HepG2 (cell line): ENCODE data around the gene TNNI3K. TPM values are rescaled to one million over a fixed set of nuclear protein-coding genes. Genes with fewer than 3 reads are reported as not detected.

Experiments
- ATAC-seq: fragments of 200-7000 bp; cut with Tn5 transposase; 3 replicates; pipeline ENCODE4 v1.9.1; 2020; ENCODE audit warnings: mild to moderate bottlenecking, moderate library complexity
- BruUV-seq: library from RNA; stranded (reverse); fragments of 400-500 nt; replicated peaks from 2 replicates; lab custom pipeline; 2021; lab: Mats Ljungman, UMichigan
- CTCF ChIA-PET: fragments of 300-600 bp; formaldehyde crosslinking; extraction: SDS; loops from one replicate; lab custom pipeline; 2021; ENCODE audit warnings: low total read pairs, inconsistent platforms, low intra/inter-chr PET ratio; lab: Yijun Ruan, JAX
- POLR2A ChIA-PET: fragments of 350-600 bp; sonication (Branson Sonifier 250); formaldehyde crosslinking; loops from one replicate; lab custom pipeline; 2020; ENCODE audit warnings: antibody characterized with exemption, inconsistent platforms; lab: Yijun Ruan, JAX
- DNase-seq: peaks from one replicate; pipeline ENCODE4 v3.0.0-alpha.2; 2015; ENCODE audit warnings: low spot score
- FAIRE-seq: peaks from 3 replicates; lab custom pipeline; 2011; peaks lifted over from hg19 to GRCh38; lab: Jason Lieb, UNC
- H2AFZ ChIP-seq: one replicate; pipeline ENCODE4 v1.6.1; 2011; ENCODE audit warnings: low read length, inconsistent platforms
- H3K27ac ChIP-seq: fragments of 300-600 bp; 3 replicates; pipeline ENCODE4 v1.8.0; 2011; ENCODE audit warnings: mixed run types, mild to moderate bottlenecking, mixed read lengths, low read length, inconsistent platforms; ENCODE audit not compliant: insufficient read depth; ENCODE audit errors: extremely low read length
- H3K27me3 ChIP-seq, 2 experiments: fragments of 200-600 bp in 1 of 2; 2 replicates in 1 of 2; 3 replicates in 1 of 2; pipeline versions ENCODE4 v1.6.0 to v1.8.0; 2011; ENCODE audit warnings: low read length in 2 of 2, mild to moderate bottlenecking in 2 of 2, moderate library complexity in 2 of 2, inconsistent platforms in 1 of 2; ENCODE audit not compliant: insufficient read depth in 2 of 2, control insufficient read depth in 1 of 2
- H3K36me3 ChIP-seq, 2 experiments: fragments of 200-600 bp in 1 of 2; replicated peaks in 1 of 2; 2 replicates in 1 of 2; 3 replicates in 1 of 2; pipeline versions ENCODE4 v1.5.1 to v1.8.0; 2011; ENCODE audit warnings: low read length in 2 of 2, inconsistent platforms in 1 of 2; ENCODE audit not compliant: insufficient read depth in 2 of 2, control insufficient read depth in 1 of 2
- H3K4me1 ChIP-seq: 2 replicates; pipeline ENCODE4 v1.5.1; 2012; ENCODE audit warnings: low read length, inconsistent platforms; ENCODE audit not compliant: insufficient read depth
- H3K4me2 ChIP-seq: 2 replicates; pipeline ENCODE4 v1.6.0; 2011; ENCODE audit warnings: low read depth, low read length, inconsistent platforms
- H3K4me3 ChIP-seq, 3 experiments: fragments of 200-600 bp in 1 of 3; sonication (generic), shearing (Covaris generic) in 1 of 3; replicated peaks in 1 of 3; 2 replicates each; pipeline ENCODE4 v1.5.1; 2011 to 2016; ENCODE audit warnings: low read length in 3 of 3, inconsistent platforms in 2 of 3, low read depth in 2 of 3, mild to moderate bottlenecking in 2 of 3, control low read depth in 1 of 3, mixed read lengths in 1 of 3; ENCODE audit not compliant: insufficient read depth in 1 of 3
- H3K79me2 ChIP-seq: one replicate; pipeline ENCODE4 v1.6.1; 2011; ENCODE audit warnings: low read length, inconsistent platforms; ENCODE audit not compliant: insufficient read depth
- H3K9ac ChIP-seq: 2 replicates; pipeline ENCODE4 v1.6.0; 2011; ENCODE audit warnings: mild to moderate bottlenecking, low read depth, low read length, inconsistent platforms; ENCODE audit not compliant: insufficient read depth
- H3K9me3 ChIP-seq: 2 replicates; pipeline ENCODE4 v1.5.1; 2012; ENCODE audit warnings: mild to moderate bottlenecking, low read length
- H4K20me1 ChIP-seq: 2 replicates; pipeline ENCODE4 v1.6.0; 2011; ENCODE audit warnings: inconsistent platforms, mild to moderate bottlenecking, low read length, moderate library complexity; ENCODE audit not compliant: insufficient read depth
- HMG20B ChIP-seq: conservative IDR thresholded peaks from 2 replicates; pipeline ENCODE4 v1.6.1; 2016; ENCODE audit warnings: missing genetic modification reagents, missing compliant biosample characterization
- HMGA1 ChIP-seq: sonication (generic); formaldehyde crosslinking; conservative IDR thresholded peaks from 2 replicates; pipeline ENCODE4 v1.4.0; 2020; ENCODE audit warnings: missing genetic modification reagents
- HNRNPH1 ChIP-seq: fragments of 200-400 bp; formaldehyde crosslinking; optimal IDR thresholded peaks from 2 replicates; pipeline ENCODE3; 2017; ENCODE audit warnings: mild to moderate bottlenecking, low read depth, low read length
- IKZF4 ChIP-seq: sonication (generic); formaldehyde crosslinking; IDR thresholded peaks from 2 replicates; pipeline ENCODE4 v1.5.1; 2020; ENCODE audit warnings: borderline replicate concordance, mild to moderate bottlenecking, low read depth, missing genetic modification reagents; ENCODE audit errors: not compliant biosample characterization
- SMAD1 ChIP-seq: sonication (generic); formaldehyde crosslinking; IDR thresholded peaks from 2 replicates; pipeline ENCODE4 v1.4.0; 2020; ENCODE audit warnings: missing genetic modification reagents, low read depth, mild to moderate bottlenecking, borderline replicate concordance
- WGBS: methylation state at CpG from one replicate; pipeline ENCODE4 v1.1.6; 2017; ENCODE audit warnings: low lambda C conversion rate; 5-methylcytosine and 5-hydroxymethylcytosine counted together
- in situ Hi-C: cut with HindIII; loops from 2 replicates; pipeline ENCODE4 v1.10.0; 2017; ENCODE audit warnings: low pct_unique_long_range_greater_than_20kb; ENCODE audit not compliant: extremely low pct_ligation_motif_present
- intact Hi-C: fragments of 100-400 bp; cut with micrococcal nuclease; formaldehyde crosslinking; loops from one replicate; pipeline ENCODE4 v1.10.0; 2022; ENCODE audit not compliant: unreplicated experiment
- polyA plus RNA-seq, 8 experiments: library from polyadenylated mRNA; depleted of rRNA in 3 of 8; stranded (reverse) in 7 of 8; unstranded in 1 of 8; fragments of >200 nt; fragmentation: Illumina TruSeq in 4 of 8; extraction: Trizol in 4 of 8; gene quantifications; 2 replicates each; pipeline versions ENCODE4 v1.2.1 to v1.2.3, GENCODE V29; 2011 to 2016; ENCODE audit warnings: low read depth in 4 of 8, missing spikeins in 1 of 8, mixed read lengths in 1 of 8; ENCODE audit not compliant: insufficient read depth in 1 of 8
- total RNA-seq, 5 experiments: library from RNA; depleted of rRNA; stranded (reverse); fragments of >200 nt; fragmentation: Illumina TruSeq; extraction: Trizol; gene quantifications; 2 replicates each; pipeline ENCODE4 v1.2.3, GENCODE V29; 2016; ENCODE audit warnings: low read depth in 1 of 5
- TF ChIP-seq, protein P1 (sequence below): sonication (generic); formaldehyde crosslinking; IDR thresholded peaks from 2 replicates; pipeline ENCODE4 v1.9.0; 2021; ENCODE audit warnings: missing genetic modification reagents, mild to moderate bottlenecking, borderline replicate concordance
- TF ChIP-seq, protein P2 (sequence below): IDR thresholded peaks from 2 replicates; pipeline ENCODE4 v1.6.1; 2016; ENCODE audit warnings: mild to moderate bottlenecking, missing biosample characterization, missing genetic modification reagents
- TF ChIP-seq, protein P3 (sequence below): sonication (generic); formaldehyde crosslinking; IDR thresholded peaks from 2 replicates; pipeline ENCODE4 v1.8.0; 2022; ENCODE audit warnings: mild to moderate bottlenecking, missing genetic modification reagents; ENCODE audit not compliant: insufficient replicate concordance
- TF ChIP-seq, protein P4 (sequence below): sonication (generic); formaldehyde crosslinking; conservative IDR thresholded peaks from 2 replicates; pipeline ENCODE4 v1.8.1; 2023; ENCODE audit warnings: missing genetic modification reagents
- TF ChIP-seq, protein P5 (sequence below): sonication (generic); formaldehyde crosslinking; IDR thresholded peaks from 2 replicates; pipeline ENCODE4 v1.9.0; 2021; ENCODE audit warnings: missing genetic modification reagents, borderline replicate concordance

The TNNI3K gene
- total and polyA plus RNA-seq, 2 of the 13 experiments (the other 11 are each of a cell fraction or from before 2014, with no cell fraction given) = 1.1 TPM; not detected in 1

DNA sequence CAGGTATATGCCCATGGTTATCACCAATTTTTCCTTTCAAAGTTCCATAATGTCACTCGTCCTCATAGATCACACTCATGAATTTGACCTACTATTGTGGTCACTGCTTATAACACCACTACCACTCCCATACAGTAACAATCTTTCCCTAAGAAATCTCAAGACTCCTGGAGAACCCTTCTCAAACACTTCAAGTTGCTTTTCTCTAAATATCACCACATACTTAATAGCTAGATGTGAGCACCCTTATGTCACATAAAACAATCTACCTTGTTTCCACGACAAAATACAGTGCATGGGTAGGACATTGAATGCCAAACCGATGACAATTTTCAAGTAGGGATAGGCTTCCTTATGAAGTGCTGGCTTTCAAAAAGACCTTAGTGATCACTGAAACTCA is 172.7 kb downstream of the TNNI3K start:
- Histone ChIP-seq H3K79me2 (no peaks in the 10 kb centered on the region), H3K4me1 (no peaks in the 10 kb centered on the region), H3K27me3 (no peaks in the 10 kb centered on the region), H2AFZ (no peak overlapping the region), H3K4me2 (no peak overlapping the region), H3K27ac (no peak overlapping the region), H4K20me1 (no peaks in the 10 kb centered on the region), H3K9me3 (no peaks in the 10 kb centered on the region), H3K36me3 (no peaks in the 10 kb centered on the region), H3K9ac (no peak overlapping the region), H3K4me3 (no peak overlapping the region)
- in situ Hi-C loops = no loop called here
- ChIA-PET POLR2A (no interaction called here), CTCF (no interaction called here)
- BruUV-seq = no TSS peak
- FAIRE-seq = no peak
- WGBS = 4% methylated on average over 3 of the region's 3 CpGs
- intact Hi-C loops = no loop called here
- TF ChIP-seq HNRNPH1 = no peak
- TF ChIP-seq, protein P1, sequence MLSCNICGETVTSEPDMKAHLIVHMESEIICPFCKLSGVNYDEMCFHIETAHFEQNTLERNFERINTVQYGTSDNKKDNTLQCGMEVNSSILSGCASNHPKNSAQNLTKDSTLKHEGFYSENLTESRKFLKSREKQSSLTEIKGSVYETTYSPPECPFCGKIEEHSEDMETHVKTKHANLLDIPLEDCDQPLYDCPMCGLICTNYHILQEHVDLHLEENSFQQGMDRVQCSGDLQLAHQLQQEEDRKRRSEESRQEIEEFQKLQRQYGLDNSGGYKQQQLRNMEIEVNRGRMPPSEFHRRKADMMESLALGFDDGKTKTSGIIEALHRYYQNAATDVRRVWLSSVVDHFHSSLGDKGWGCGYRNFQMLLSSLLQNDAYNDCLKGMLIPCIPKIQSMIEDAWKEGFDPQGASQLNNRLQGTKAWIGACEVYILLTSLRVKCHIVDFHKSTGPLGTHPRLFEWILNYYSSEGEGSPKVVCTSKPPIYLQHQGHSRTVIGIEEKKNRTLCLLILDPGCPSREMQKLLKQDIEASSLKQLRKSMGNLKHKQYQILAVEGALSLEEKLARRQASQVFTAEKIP (CRISPR knock-in tag) = no peak
- TF ChIP-seq IKZF4 (CRISPR knock-in tag) = no peak
- no peak for TF ChIP-seq HMGA1 (CRISPR knock-in tag)
- no peak for TF ChIP-seq HMG20B (CRISPR knock-in tag)
- TF ChIP-seq, protein P2, sequence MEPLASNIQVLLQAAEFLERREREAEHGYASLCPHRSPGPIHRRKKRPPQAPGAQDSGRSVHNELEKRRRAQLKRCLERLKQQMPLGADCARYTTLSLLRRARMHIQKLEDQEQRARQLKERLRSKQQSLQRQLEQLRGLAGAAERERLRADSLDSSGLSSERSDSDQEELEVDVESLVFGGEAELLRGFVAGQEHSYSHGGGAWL = no peak
- TF ChIP-seq, protein P3, sequence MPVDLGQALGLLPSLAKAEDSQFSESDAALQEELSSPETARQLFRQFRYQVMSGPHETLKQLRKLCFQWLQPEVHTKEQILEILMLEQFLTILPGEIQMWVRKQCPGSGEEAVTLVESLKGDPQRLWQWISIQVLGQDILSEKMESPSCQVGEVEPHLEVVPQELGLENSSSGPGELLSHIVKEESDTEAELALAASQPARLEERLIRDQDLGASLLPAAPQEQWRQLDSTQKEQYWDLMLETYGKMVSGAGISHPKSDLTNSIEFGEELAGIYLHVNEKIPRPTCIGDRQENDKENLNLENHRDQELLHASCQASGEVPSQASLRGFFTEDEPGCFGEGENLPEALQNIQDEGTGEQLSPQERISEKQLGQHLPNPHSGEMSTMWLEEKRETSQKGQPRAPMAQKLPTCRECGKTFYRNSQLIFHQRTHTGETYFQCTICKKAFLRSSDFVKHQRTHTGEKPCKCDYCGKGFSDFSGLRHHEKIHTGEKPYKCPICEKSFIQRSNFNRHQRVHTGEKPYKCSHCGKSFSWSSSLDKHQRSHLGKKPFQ (CRISPR knock-in tag) = no peak
- TF ChIP-seq, protein P4, sequence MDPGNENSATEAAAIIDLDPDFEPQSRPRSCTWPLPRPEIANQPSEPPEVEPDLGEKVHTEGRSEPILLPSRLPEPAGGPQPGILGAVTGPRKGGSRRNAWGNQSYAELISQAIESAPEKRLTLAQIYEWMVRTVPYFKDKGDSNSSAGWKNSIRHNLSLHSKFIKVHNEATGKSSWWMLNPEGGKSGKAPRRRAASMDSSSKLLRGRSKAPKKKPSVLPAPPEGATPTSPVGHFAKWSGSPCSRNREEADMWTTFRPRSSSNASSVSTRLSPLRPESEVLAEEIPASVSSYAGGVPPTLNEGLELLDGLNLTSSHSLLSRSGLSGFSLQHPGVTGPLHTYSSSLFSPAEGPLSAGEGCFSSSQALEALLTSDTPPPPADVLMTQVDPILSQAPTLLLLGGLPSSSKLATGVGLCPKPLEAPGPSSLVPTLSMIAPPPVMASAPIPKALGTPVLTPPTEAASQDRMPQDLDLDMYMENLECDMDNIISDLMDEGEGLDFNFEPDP (CRISPR knock-in tag) = no peak
- TF ChIP-seq, protein P5, sequence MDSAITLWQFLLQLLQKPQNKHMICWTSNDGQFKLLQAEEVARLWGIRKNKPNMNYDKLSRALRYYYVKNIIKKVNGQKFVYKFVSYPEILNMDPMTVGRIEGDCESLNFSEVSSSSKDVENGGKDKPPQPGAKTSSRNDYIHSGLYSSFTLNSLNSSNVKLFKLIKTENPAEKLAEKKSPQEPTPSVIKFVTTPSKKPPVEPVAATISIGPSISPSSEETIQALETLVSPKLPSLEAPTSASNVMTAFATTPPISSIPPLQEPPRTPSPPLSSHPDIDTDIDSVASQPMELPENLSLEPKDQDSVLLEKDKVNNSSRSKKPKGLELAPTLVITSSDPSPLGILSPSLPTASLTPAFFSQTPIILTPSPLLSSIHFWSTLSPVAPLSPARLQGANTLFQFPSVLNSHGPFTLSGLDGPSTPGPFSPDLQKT = no peak
- TF ChIP-seq SMAD1 = no peak
- ATAC-seq = no peak
- no peak for DNase-seq
